KMS-11 (cell line): Measurements from ENCODE around the gene KIN.

Experiments used
- H2AFZ ChIP-seq: fragments of 200-600 bp; sonication (generic); 2 replicates; pipeline ENCODE4 v1.6.1; 2016; ENCODE audit warnings: antibody characterized with exemption, mixed run types, low read depth
- H3K27ac ChIP-seq: fragments of 200-600 bp; sonication (generic); 2 replicates; pipeline ENCODE4 v1.6.1; 2016; ENCODE audit warnings: mild to moderate bottlenecking, mixed run types
- H3K27me3 ChIP-seq: fragments of 200-600 bp; sonication (generic); 2 replicates; pipeline ENCODE4 v1.6.1; 2017; ENCODE audit warnings: mild to moderate bottlenecking, low read depth, mixed run types, moderate library complexity; ENCODE audit not compliant: insufficient read depth
- H3K36me3 ChIP-seq: fragments of 200-600 bp; sonication (generic); 2 replicates; pipeline ENCODE4 v1.6.1; 2017; ENCODE audit warnings: mild to moderate bottlenecking, mixed run types; ENCODE audit not compliant: insufficient read depth
- H3K4me1 ChIP-seq: fragments of 200-600 bp; sonication (generic); 2 replicates; pipeline ENCODE4 v1.6.1; 2016; ENCODE audit warnings: mild to moderate bottlenecking, low read depth, mixed run types; ENCODE audit not compliant: poor library complexity, severe bottlenecking
- H3K4me2 ChIP-seq: fragments of 200-600 bp; sonication (generic); 2 replicates; pipeline ENCODE4 v1.7.0; 2016; ENCODE audit warnings: mild to moderate bottlenecking, mixed run types
- H3K4me3 ChIP-seq: fragments of 200-600 bp; sonication (generic); IDR thresholded peaks from 2 replicates; pipeline ENCODE4 v1.6.1; 2017; ENCODE audit warnings: low read depth, low read length, mixed read lengths; ENCODE audit not compliant: insufficient read depth
- H3K79me2 ChIP-seq: fragments of 200-600 bp; sonication (generic); 2 replicates; pipeline ENCODE4 v1.6.1; 2016; ENCODE audit warnings: low read depth, mixed run types; ENCODE audit not compliant: insufficient read depth
- H3K9ac ChIP-seq: fragments of 200-600 bp; sonication (generic); 2 replicates; pipeline ENCODE4 v1.6.1; 2016; ENCODE audit warnings: mild to moderate bottlenecking, mixed run types
- H4K20me1 ChIP-seq: fragments of 200-600 bp; sonication (generic); 2 replicates; pipeline ENCODE4 v1.6.1; 2016; ENCODE audit warnings: mild to moderate bottlenecking, mixed run types; ENCODE audit not compliant: insufficient read depth
- TF ChIP-seq, protein P1 (sequence below): fragments of 200-600 bp; sonication (generic); conservative IDR thresholded peaks from 2 replicates; pipeline ENCODE4 v1.6.1; 2017; ENCODE audit warnings: low read depth, mild to moderate bottlenecking, antibody characterized with exemption, low read length, moderate library complexity, mixed read lengths

KIN gene

DNA sequence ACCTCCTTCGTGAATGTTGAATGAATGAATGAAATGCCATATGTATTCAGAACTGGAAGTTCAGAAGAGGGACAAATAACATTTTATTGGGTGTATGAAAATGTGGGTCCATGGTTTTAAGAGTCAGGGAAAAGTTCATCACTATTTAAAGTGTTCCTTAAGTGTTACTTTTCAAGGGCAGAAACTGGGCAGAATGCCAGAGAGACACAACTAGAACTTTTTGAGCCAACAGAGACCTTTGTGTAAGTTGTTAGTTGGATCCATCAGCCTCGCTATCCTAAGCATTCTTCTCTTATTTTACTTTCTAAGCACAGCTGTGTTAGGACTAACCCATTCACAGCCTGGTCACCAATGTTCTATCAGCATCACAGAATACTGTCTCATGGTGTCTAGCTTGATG, 16.9 kb upstream of the KIN start:
- H3K36me3 ChIP-seq = peaks cover 27% of the 10 kb centered on the region; the same call in 1 of the 2 replicates
- H4K20me1 ChIP-seq = no peaks in the 10 kb centered on the region
- no peak overlapping the region for H3K4me2 ChIP-seq
- H3K27ac ChIP-seq = no peak overlapping the region
- H3K79me2 ChIP-seq = 0 out of 2 replicates have a peak, but pooled peaks cover 6% of the 10 kb centered on the region
- H2AFZ ChIP-seq = no peak overlapping the region
- TF ChIP-seq, protein P1, sequence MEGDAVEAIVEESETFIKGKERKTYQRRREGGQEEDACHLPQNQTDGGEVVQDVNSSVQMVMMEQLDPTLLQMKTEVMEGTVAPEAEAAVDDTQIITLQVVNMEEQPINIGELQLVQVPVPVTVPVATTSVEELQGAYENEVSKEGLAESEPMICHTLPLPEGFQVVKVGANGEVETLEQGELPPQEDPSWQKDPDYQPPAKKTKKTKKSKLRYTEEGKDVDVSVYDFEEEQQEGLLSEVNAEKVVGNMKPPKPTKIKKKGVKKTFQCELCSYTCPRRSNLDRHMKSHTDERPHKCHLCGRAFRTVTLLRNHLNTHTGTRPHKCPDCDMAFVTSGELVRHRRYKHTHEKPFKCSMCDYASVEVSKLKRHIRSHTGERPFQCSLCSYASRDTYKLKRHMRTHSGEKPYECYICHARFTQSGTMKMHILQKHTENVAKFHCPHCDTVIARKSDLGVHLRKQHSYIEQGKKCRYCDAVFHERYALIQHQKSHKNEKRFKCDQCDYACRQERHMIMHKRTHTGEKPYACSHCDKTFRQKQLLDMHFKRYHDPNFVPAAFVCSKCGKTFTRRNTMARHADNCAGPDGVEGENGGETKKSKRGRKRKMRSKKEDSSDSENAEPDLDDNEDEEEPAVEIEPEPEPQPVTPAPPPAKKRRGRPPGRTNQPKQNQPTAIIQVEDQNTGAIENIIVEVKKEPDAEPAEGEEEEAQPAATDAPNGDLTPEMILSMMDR = no peak
- H3K9ac ChIP-seq = no peak overlapping the region
- no peaks in the 10 kb centered on the region for H3K27me3 ChIP-seq
- H3K4me3 ChIP-seq = no peak overlapping the region
- no peaks in the 10 kb centered on the region for H3K4me1 ChIP-seq

DNA sequence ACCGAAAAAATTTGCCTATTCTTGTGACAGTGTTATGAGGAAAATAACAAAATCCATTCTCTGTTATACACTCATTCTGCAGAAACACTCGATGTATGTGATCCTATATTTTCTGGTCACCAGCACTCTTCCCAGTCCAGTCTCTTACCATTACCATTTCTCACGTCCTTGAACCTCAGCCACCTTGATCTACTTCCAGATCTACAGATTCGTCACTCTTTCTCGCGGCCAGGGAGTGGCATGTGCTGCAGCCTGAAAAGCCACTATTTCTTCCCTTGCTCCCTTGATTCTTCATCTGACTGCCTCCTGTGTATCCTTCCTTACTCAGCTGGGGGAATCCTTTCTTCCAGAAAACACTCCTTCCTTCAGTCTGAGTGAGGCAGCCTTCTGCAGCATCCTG, 16.4 kb upstream of the KIN start:
- Histone ChIP-seq H3K4me3 (no peak overlapping the region), H3K36me3 (peaks cover 29% of the 10 kb centered on the region; the same call in 1 of the 2 replicates), H3K27me3 (no peaks in the 10 kb centered on the region), H3K79me2 (0 out of 2 replicates have a peak, but pooled peaks cover 6% of the 10 kb centered on the region), H3K4me2 (no peak overlapping the region), H2AFZ (no peak overlapping the region), H4K20me1 (peaks cover 4% of the 10 kb centered on the region; the same call in 1 of the 2 replicates), H3K27ac (no peak overlapping the region), H3K4me1 (no peaks in the 10 kb centered on the region), H3K9ac (no peak overlapping the region)
- TF ChIP-seq, protein P1 = no peak

DNA sequence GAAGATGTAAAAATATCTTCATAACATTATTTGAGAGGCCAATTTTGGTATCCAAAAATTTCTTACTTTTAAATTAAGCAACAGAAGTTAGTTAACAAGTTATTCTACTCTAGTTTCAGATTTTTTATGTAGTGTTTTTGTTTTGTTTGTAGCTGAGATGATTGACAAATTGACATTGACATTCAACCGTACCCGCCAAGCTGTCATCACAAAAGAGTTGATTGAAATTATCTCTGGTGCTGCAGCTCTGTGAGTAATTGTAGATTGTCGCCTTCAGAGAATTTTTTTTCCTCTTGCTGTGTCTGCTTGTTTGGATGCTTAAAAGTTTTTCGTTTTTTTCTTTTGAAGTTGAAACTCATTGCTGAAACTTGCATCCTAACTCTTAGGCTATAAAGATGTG, 14.8 kb upstream of the KIN start:
- Histone ChIP-seq H3K4me1 (no peaks in the 10 kb centered on the region), H3K4me2 (no peak overlapping the region), H4K20me1 (peaks cover 4% of the 10 kb centered on the region; the same call in 1 of the 2 replicates), H3K36me3 (peaks cover 30% of the 10 kb centered on the region; the same call in 1 of the 2 replicates), H3K27me3 (no peaks in the 10 kb centered on the region), H3K27ac (no peak overlapping the region), H3K79me2 (0 out of 2 replicates have a peak, but pooled peaks cover 8% of the 10 kb centered on the region), H3K4me3 (no peak overlapping the region), H3K9ac (no peak overlapping the region), H2AFZ (no peak overlapping the region)
- TF ChIP-seq, protein P1 = no peak

DNA sequence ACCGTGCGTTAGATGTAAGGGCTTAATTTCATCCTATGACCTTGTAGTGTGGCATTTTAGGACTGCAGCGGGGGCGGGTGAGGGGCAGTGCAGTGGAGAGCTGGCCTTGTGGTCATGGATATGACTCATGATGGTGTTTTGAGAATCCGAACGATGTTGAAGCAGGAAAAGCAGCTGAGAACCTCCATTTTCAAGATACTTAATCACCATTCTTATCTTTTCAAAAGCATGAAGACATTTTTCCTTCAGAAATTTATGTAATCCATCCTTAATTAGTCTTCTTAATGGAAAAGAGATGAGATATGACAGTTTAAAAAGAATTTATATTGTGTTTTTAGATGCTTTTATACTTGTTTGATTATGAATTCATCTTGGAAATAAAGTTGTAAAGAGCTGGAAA, 9.8 kb upstream of the KIN start:
- Histone ChIP-seq H3K27ac (no peak overlapping the region), H3K4me3 (no peak overlapping the region)

More for the DNA sequence above, 9.8 kb upstream of the KIN start:
- Histone ChIP-seq H3K4me1 (peaks cover 19% of the 10 kb centered on the region), H3K9ac (no peak overlapping the region), H4K20me1 (peaks cover 16% of the 10 kb centered on the region; the same call in 1 of the 2 replicates), H3K79me2 (peaks cover 54% of the 10 kb centered on the region), H3K36me3 (peaks cover 31% of the 10 kb centered on the region; the same call in 1 of the 2 replicates), H3K27me3 (no peaks in the 10 kb centered on the region), H3K4me2 (no peak overlapping the region), H2AFZ (no peak overlapping the region)
- TF ChIP-seq, protein P1 = no peak
